ENCODE measurements around the gene DNAJA4.

The DNAJA4 gene

DNA sequence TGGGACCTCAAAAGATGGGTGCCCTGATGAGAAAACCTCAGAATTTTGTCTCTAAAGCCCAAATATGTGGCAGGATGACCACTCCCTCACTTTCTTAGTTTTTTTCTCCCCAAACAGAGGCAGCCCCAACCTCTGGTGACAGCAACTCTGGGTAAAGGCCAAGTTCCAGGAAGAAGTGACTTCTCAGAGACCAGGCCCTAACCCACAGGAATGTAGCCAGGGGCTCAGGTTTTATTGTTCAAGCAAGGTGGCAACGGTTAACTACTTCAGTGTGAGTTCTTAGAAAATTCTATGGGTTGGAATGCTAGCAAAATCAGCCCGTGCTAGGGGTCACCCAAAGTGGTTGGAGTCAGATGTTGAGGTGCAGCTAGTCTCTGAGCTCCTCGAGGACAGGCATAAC lies 5.1 kb upstream of the DNAJA4 start:
- H3K4me1 Mint-ChIP-seq = peaks cover 15% of the 10 kb centered on the region
- H3K4me3 Mint-ChIP-seq = no peak overlapping the region
- H3K9me3 Mint-ChIP-seq = no peaks in the 10 kb centered on the region
- no peak overlapping the region for H3K27ac Mint-ChIP-seq
- TF ChIP-seq, protein P1, sequence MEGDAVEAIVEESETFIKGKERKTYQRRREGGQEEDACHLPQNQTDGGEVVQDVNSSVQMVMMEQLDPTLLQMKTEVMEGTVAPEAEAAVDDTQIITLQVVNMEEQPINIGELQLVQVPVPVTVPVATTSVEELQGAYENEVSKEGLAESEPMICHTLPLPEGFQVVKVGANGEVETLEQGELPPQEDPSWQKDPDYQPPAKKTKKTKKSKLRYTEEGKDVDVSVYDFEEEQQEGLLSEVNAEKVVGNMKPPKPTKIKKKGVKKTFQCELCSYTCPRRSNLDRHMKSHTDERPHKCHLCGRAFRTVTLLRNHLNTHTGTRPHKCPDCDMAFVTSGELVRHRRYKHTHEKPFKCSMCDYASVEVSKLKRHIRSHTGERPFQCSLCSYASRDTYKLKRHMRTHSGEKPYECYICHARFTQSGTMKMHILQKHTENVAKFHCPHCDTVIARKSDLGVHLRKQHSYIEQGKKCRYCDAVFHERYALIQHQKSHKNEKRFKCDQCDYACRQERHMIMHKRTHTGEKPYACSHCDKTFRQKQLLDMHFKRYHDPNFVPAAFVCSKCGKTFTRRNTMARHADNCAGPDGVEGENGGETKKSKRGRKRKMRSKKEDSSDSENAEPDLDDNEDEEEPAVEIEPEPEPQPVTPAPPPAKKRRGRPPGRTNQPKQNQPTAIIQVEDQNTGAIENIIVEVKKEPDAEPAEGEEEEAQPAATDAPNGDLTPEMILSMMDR (IDR thresholded peaks at IDR 0.05; ENCODE audit: unreplicated experiment in 3 of 3) = no peak
- H3K27me3 Mint-ChIP-seq (ENCODE audit: low read depth) = peaks cover 1% of the 10 kb centered on the region
- no peaks in the 10 kb centered on the region for H3K36me3 Mint-ChIP-seq (ENCODE audit: low read depth)

DNA sequence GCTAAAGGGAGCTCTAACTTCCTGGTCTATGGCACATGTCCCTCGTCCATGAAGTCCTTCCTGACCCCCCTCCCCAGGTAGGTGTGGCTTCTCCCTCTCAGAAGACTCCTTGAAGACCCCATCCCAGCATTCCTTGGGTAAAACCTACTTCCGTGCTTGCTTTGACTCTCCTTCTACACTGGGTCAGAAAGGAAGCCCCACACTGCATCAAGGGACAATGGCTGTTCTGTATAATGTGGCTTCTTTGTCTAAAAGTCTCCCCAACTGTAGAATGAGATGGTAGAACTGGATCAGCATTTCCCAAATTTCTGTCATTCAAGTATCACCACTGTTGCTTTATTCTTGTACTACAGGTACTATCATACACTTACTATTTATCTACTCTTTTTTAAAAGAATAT lies 3.9 kb upstream of the DNAJA4 start:
- H3K4me3 Mint-ChIP-seq = no peak overlapping the region
- peak overlapping the region in 1 of 3 experiments; percentile 14 for H3K27ac Mint-ChIP-seq
- peaks cover 15% of the 10 kb centered on the region for H3K4me1 Mint-ChIP-seq
- TF ChIP-seq, protein P1 (IDR thresholded peaks at IDR 0.05; ENCODE audit: unreplicated experiment in 3 of 3) = no peak
- H3K36me3 Mint-ChIP-seq (ENCODE audit: low read depth) = no peaks in the 10 kb centered on the region
- H3K27me3 Mint-ChIP-seq (ENCODE audit: low read depth) = no peaks in the 10 kb centered on the region
- no peaks in the 10 kb centered on the region for H3K9me3 Mint-ChIP-seq

DNA sequence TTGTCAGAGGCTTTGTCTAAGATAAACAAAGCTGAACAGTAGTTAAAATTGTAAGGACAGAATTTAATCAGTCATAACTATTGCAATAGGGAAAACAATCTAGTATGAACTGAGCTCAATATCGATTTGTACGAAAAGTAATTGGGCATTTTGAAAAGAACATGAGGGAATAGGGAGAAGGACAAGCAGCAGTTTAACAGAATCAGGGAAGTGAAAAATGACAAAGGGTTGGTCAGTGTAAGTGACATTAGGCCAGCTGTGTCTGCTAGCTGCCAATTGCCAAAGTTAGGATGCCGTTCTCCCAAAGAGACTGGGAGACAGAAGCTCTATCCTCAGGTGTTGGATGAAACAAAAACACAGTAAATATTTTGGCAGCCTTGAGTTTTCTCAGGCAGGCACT lies 3.3 kb upstream of the DNAJA4 start:
- H3K36me3 Mint-ChIP-seq (ENCODE audit: low read depth) = no peaks in the 10 kb centered on the region
- no peak overlapping the region for H3K27ac Mint-ChIP-seq
- no peak overlapping the region for H3K4me3 Mint-ChIP-seq
- no peaks in the 10 kb centered on the region for H3K9me3 Mint-ChIP-seq
- peaks cover 21% of the 10 kb centered on the region for H3K4me1 Mint-ChIP-seq
- H3K27me3 Mint-ChIP-seq (ENCODE audit: low read depth) = no peaks in the 10 kb centered on the region
- TF ChIP-seq, protein P1 (IDR thresholded peaks at IDR 0.05; ENCODE audit: unreplicated experiment in 3 of 3) = no peak

DNA sequence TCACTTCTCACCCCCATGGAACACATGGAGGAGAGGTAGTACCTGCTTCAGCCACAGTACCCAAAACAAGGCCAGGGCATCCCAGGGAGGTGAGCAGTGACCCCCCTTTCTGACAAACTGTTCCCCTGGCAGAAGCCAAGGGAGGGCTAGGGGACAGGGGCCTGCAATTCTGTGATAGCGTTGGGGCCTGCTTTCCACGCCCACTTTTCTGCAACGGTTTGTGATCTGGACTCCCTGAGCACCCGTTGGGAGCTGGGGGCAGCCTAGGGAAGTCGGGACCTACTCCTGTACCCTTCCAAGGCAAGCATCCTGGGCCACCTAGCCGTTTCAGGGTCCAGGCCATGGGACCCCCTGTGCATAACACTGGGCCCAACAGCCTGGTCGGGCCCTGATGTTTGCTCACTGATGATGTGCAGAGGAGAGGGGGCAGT lies 996 bp upstream of the DNAJA4 start:
- no peak overlapping the region for H3K4me3 Mint-ChIP-seq
- no peaks in the 10 kb centered on the region for H3K9me3 Mint-ChIP-seq
- H3K27ac Mint-ChIP-seq = no peak overlapping the region
- TF ChIP-seq, protein P1 (IDR thresholded peaks at IDR 0.05; ENCODE audit: unreplicated experiment in 3 of 3) = no peak
- H3K36me3 Mint-ChIP-seq (ENCODE audit: low read depth) = no peaks in the 10 kb centered on the region
- peaks cover 28% of the 10 kb centered on the region for H3K4me1 Mint-ChIP-seq
- H3K27me3 Mint-ChIP-seq (ENCODE audit: low read depth) = peaks cover 6% of the 10 kb centered on the region

DNA sequence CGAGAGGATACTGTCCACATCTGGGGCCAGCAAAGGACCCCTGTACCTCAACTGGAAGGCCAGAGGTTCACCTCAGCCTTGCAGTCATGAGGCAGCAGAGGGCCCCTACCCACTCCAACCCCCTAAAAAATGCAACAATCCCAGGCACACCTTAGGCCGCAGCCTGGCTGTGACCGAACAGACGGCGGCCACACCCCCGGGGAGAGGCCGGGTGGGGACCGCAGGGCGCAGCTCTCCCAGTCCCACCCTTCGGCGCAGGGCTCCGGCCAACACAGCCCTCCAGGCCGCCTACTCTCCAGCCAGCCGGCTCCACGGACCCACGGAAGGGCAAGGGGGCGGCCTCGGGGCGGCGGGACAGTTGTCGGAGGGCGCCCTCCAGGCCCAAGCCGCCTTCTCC lies 457 bp upstream of the DNAJA4 start:
- Mint-ChIP-seq H3K9me3 (no peaks in the 10 kb centered on the region), H3K27ac (no peak overlapping the region), H3K4me3 (no peak overlapping the region), H3K36me3 (ENCODE audit: low read depth) (no peaks in the 10 kb centered on the region), H3K27me3 (ENCODE audit: low read depth) (peaks cover 7% of the 10 kb centered on the region), H3K4me1 (peaks cover 25% of the 10 kb centered on the region)
- TF ChIP-seq, protein P1 (IDR thresholded peaks at IDR 0.05; ENCODE audit: unreplicated experiment in 3 of 3) = no peak

DNA sequence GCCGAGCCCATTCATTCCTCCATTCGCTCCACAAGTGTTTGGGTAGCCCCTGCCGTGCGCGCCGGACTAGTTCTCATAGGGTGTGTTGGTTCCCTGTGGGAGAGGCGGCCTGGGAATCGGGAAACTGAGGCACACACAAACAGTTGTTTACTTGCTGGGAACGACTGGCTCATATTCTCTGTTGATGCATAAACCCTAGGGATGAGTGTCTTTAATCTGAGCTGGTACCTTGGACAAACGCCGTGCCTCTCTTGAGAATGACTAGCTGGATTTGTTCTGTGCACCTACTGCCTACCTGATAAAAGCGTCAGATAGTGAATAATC lies 737 bp downstream of the DNAJA4 start:
- TF ChIP-seq, protein P1 (IDR thresholded peaks at IDR 0.05; ENCODE audit: unreplicated experiment in 3 of 3) = no peak
- Mint-ChIP-seq H3K4me3 (no peak overlapping the region), H3K36me3 (ENCODE audit: low read depth) (no peaks in the 10 kb centered on the region), H3K27ac (no peak overlapping the region), H3K4me1 (peaks cover 24% of the 10 kb centered on the region), H3K9me3 (no peaks in the 10 kb centered on the region), H3K27me3 (ENCODE audit: low read depth) (peaks cover 9% of the 10 kb centered on the region)

Data from nephron (organoid).